Left ventricle myocardium superior (tissue), 1 donor: ENCODE measurements around the gene VOPP1. TPM values are rescaled to one million over a fixed set of nuclear protein-coding genes. Genes with fewer than 3 reads are reported as not detected.

Experiments used
- ATAC-seq: fragments of 200-7000 bp; cut with Tn5 transposase; one replicate; pipeline ENCODE4 v1.9.1; 2020; ENCODE audit warnings: mild to moderate bottlenecking, moderate library complexity
- DNase-seq: peaks from one replicate; pipeline ENCODE4 v3.0.0-alpha.2; 2020
- intact Hi-C: fragments of 100-400 bp; cut with micrococcal nuclease; formaldehyde crosslinking; loops from one replicate; pipeline ENCODE4 v1.11.0; 2022
- total RNA-seq: library from RNA; stranded (reverse); fragmentation: NEBNext Ultra II Directional; extraction: Animal tissue kit (Norgen Biotek cat#: 25700); gene quantifications from one replicate; pipeline ENCODE4 v1.2.1, GENCODE V29; 2021
- donor health status: DM: no; HTN: yes; CAD: no; lungs with severe emphysema.

VOPP1 gene
- total RNA-seq, 1 donor from 2014 or later = 23.4 TPM

DNA sequence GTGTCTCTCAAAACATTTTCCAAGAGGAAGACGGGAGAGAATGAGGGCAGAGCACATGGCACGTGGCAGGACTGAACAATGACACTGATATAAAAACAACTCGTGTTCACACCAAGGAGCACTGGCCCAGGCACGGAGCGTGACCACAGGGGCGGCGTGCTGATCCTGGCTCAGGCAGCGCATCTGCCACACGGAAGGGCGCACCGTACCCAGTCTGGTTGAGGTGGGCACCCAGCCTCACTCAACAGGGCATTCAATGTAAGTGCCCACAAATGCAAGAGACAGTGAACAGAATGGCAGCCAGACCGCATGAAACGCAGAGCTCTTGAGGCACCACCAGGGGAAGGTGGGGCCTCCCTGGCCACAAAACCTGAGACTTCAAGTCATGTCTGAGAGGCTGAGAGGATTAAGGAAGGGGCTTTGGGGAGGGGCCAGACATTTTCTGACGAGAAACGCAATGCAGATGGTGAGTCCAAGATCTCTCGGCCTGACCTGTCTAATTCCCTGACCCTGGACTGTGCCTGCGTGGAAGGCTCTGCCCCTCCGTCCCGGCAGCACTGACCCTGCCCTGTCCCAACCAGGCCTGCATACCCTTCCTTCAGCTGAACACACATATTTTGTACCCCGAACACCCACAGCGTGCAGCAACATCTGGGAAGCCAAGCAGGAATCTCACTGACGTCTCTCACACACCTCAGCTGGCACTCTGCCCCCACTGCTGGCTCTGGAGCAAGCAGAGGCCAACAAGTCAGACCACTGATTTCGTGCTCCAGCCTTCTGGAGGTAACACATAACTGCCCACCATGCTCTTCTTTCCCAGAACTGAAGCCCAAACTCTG lies 35.5 kb downstream of the VOPP1 start:
- ATAC-seq = no peak
- intact Hi-C loops = no loop called here
- no peak for DNase-seq

DNA sequence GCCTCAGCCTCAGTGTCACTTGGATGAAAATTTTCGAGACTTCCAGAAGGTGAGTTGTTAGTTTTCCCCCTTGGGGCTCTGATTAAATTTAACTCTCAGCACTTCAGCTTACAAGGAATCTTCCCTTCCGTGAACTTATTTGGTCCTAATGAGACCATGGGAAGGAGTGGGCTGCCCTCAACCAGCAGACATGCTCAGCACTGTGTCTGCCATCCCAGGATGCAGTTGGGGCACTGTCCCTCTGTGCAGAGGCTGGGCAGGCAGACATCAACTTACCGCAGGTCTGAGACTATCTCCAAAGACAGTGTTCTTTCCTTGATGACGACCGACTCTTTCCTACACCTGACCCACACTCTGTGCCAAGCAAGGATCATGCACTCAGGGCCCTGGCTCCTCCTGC lies 36.7 kb downstream of the VOPP1 start:
- intact Hi-C loops = no loop called here
- no peak for DNase-seq
- ATAC-seq = no peak

DNA sequence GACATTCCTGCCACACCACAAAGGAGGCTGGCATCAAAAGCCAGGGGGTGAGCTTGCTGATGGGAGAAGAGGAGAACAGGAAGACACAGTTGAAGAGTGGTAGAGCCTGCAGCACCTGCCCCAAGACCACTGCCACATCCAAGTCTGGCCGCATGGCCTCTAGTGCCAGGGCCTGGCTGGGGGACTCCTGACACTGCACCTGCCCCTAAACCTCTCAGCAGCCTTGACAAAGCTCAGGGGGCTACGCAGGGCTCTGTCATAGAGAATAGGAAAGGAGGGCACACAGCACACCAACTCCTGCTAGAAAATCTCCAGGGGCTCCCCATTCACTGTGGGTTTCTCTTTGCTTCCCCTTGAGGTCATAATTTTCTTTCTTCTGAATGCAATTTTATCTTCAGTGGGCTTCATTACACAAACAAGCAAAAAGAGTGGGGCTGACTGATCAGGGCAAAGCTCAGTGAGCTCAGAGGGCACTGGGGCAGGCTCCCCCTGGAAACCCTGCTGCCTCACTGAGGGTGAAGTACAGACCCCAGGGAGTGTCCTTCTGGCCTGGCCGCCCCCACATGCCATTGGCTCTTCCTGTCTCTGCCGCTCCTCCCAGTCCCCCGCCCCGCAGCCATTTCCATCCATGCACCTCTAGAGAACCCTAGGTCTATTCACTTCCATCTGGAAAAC lies 37.2 kb downstream of the VOPP1 start:
- intact Hi-C loops = no loop called here
- ATAC-seq = no peak
- no peak for DNase-seq

DNA sequence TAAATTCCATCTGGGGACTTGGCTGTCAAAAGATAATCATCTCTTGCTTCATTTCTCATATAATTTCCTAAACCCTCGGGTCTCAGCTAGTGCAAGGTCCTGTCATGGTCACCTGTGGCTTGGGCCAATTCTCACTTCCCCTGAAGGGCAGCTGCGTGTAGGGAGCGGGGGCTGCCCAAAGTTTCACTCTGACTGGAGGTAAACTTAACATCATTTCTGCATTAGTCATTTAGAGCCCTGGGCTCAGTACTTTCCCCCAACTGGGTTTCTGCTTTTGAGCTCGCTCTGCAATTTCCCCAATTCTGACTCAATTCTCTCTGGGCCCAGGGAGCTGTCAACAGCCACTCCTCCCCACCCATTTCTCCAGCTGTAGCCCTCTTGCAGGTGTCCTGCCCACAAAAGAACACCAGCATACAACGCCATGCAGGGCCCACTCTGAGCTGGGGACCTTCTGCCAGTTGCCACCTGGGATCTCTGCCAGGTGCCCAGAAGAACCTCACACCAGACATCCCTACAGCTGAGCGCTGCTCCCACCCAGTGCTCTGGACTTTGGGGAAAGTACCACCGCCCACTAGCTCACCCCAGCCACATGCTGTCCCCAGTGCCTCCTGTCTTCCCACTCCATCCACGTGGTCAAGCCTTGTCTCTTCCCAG lies 37.9 kb downstream of the VOPP1 start:
- ATAC-seq (peak; percentile 77), DNase-seq (peak; percentile 54)
- intact Hi-C loops = no loop called here

DNA sequence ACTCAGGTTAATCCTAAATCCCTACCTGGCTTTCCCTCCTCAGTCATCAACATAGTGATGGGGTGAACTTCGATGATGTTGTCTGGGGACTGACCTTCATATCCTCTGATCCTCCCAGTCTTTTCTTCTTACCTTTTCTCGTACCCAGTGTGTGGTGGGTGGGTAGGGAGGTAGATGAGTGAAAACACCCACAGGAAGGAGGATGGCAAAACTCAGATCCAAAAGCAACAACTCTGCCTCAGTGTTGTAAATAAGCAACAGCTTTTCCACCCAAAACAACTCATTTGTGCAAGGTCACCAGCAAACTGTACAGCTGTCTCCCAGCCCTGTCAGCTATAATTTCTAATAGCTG lies 38.6 kb downstream of the VOPP1 start:
- ATAC-seq = no peak
- no peak for DNase-seq
- intact Hi-C loops = no loop called here

DNA sequence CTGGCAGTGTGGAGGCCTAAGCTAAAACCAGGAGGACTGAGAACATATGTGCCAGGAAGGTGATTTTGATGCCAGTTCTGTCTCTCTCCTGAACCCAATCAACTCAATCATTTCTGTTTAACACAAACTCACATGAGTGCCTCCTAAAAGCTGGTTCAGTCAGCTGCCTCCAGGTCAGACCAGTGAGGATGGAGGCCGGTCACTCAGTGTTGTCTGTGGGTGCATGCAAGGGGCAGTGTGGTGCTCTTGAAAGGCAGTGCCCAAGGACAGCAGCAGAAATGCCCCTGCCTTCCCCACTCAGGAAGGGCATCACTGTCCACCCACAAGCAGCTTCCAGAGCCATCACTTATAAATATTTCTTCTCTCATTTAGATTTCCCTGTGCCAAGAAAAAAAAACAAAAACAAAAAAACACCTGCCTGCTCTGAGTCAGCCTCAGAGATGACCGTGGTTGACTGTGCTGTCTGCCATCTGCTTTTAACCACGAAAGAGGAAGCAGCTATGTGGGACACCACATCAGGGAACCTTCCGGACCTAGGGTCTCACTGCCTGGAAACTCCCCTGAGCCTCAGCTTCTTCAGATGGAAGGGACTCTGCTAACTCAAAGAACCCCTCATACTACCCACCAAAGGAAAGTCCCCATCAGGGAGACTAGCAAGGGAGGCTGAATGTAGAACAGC lies 39.1 kb downstream of the VOPP1 start:
- ATAC-seq (peak; percentile 61), DNase-seq (no peak)
- intact Hi-C loops = no loop called here

DNA sequence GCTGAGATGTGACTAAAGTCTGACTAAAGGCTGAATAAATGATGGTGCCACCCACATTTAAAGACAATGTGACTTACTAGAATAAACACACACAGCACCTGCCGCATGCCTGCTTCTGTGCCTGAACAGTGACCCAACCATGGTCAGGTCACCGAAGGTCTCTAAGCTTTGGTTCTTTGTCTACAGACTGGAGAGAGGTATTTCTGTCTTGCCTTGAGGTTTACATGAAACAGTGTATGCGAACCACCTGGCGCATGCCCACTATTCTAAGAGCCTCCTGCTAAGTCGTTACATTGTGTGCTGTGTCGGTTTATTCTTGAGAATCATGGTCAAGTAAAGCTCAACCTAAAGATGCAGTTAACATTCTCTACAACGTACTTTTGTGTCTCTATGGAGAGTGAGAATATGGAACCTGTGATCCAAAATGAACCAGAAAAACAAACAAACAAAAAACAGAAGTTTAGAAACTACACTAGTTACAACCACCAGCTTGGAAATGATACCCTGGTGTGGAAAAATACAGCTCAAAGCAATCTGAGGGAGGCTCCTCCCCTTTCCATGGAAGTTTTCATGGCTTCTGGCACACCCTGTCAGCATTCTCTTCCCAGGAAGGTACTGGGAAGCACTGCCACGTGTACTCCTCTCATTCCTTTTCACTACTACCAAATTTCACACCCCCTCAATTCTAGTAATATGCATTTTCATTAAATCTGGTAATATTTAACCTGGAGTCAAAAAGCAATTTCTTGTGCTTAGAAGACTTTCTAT lies 40.0 kb downstream of the VOPP1 start:
- intact Hi-C loops = no loop called here
- DNase-seq (no peak), ATAC-seq (no peak)

DNA sequence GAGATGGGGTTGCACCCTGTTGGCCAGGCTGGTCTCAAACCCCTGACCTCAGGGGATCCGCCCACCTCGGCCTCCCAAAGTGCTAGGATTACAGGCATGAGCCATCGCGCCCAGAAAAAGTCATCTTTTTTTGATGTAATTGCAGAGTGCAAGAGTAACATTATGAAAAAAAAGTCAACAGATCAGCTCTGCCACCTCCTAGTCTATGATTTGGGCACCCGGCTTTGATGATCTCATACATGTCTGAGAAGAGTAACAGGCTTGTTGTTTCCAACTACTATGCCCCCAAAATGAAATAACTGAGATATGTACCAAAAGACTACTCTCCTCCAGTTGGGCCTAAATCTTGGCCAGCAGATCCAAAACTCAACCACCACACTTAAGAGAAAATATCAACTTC lies 40.8 kb downstream of the VOPP1 start:
- ATAC-seq (no peak), DNase-seq (no peak)
- intact Hi-C loops = no loop called here

DNA sequence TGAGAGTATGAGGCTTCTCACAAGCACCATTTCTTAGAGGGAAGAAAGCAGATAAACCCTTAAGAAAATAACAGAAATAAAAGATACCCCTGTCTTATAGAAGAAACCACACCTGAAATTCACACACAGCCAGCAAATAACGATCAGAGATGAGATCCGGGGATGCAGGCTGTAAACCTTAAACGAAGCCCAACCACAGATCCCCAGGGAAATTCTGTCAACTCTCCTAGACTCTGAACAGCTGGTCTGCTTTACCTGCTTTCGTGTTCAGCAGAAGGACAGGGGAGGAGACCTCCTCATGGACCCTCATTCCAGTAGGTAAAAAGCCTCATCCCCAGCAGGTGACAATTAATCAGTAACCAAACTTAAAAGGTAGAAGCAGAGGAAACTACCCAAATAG lies 45.0 kb downstream of the VOPP1 start:
- intact Hi-C loops = no loop called here
- ATAC-seq (no peak), DNase-seq (no peak)

DNA sequence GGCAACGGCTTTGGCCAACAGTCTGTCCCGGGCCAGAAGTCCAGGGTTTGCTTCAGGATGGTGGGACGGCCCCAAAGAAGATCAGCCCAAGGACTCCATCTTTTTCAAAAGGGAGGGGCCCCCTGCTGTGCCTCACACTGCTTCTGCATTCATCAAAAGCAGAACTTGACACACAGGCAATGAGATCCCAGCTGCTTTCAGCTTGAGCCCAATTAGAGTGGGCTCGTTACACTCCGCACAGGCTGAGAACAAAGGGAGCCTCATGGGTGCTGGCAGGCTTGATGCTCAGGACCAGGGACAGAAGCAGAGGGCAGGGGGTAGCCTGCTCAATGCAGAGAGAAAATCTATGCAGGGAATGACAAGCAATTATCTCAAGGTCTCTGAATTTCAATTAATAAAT lies 45.5 kb downstream of the VOPP1 start:
- ATAC-seq = peak; percentile 71
- intact Hi-C loops = no loop called here
- DNase-seq = no peak

DNA sequence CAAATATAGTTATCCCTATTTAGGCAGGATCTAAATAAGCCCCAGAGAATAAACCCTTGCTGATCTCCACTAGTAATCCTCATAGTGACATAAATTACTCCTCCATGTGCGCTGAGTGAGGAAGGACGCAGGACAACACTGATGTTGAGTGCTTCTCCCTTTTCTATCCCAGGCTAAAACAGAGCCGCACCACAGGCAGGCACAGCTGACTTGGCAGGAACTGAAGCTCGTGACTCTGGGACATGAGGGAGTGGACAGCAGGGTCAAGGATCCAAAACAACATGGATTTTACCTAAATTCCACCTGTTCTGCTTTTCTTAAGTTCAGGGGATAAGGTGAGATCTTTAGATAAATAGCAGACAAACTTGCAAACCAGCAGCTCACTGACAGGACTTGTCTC lies 46.0 kb downstream of the VOPP1 start:
- intact Hi-C loops = no loop called here
- DNase-seq = no peak
- peak; percentile 80 for ATAC-seq

DNA sequence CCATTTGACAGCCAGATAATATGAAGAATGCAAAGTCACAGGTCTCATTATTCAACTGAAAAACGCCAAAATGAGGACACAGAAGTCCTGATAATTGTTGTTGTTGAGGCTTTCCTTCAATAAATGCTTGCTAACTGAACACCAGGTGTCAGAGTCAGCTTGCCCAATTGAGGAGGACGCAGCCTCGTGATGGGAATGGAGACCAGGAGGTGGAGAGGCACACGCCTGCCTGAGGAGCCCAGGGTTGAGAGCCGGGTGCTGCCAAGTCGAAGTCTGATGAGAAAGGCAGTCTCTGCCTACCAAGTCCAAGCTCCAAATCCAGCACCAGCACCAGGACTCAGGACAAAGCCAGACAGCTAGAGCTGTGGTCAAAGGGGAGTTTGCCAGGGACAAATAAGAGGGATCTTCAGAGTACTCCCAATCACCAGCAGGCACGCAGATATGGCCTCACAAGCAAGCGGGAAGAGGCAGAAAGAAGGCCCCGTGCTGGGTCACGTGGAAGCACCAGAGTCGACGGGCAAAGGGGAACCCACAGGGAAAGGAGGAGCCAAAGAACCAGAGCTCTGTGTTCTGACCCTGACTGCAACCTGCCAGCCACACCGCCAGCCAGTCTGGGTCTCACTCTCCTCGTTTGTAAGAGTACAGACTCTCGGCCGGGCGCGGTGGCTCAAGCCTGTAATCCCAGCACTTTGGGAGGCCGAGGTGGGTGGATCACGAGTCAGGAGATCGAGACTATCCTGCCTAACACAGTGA lies 47.6 kb downstream of the VOPP1 start:
- no peak for DNase-seq
- ATAC-seq = no peak
- intact Hi-C loops = no loop called here

DNA sequence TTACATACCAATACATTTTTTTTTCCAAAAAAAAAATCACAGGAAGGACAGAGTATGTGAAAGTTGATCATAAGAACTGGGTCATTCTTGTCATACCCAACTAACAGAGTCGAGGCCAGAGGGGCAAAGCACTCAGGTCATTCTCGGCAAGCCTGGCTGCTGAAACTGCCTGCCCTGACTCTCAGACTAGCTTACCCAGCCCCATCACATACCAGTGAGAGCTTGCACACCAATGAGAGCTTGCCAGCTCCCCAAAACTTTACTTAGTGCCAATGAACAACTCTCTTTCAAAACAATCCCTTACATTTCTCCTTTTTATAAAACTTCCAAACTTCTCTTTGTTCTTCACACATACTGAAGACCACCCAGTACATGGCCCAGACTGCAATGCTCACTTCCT lies 48.9 kb downstream of the VOPP1 start:
- intact Hi-C loops = no loop called here
- DNase-seq = no peak
- ATAC-seq = no peak

DNA sequence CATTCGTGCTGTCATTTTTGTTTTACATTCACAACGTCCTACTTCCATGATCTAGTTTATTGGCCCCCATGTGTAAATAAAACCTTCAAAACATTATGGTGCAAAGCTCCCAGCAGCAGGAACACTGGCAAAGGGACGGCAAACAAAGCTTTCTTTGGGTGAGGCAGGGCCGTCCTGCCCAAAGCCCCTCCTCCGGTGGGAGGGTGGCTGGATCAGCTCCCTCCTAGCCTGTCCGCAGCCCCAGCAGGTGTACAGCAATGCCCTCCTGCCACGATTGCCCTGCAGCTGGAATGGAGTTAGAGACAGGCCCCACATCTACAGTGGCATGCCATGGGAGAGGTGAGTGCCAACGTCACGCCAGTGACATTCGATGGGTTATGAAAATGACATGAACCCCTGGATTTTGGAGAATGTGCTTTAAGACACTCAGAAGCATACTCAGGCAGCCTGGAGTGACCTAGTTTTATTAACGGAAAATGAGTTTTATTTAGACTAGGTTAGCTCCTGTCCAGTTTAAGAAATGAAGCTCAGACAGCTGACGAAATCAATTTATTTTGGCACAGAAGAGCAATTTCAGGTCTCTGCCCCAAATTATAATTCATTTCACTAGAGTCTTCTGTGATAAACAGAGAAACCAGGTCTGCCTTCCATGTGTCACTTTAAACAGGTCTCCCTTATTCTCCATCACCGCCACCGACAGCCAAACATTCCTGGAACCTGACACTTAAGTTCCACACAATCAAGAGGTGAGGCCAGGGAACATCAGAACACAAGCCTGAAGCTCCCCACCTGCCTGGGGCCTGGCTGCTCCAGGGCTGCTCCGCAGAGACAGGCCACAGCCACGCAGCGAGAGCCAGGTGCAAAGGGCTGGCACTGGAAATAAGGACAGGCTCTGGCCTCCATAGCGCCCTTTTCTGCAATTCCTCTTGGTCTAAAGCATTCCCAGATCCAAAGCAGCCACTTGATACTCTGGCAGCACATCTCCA lies 50.1 kb downstream of the VOPP1 start:
- ATAC-seq (no peak), DNase-seq (no peak)
- intact Hi-C loops = no loop called here

DNA sequence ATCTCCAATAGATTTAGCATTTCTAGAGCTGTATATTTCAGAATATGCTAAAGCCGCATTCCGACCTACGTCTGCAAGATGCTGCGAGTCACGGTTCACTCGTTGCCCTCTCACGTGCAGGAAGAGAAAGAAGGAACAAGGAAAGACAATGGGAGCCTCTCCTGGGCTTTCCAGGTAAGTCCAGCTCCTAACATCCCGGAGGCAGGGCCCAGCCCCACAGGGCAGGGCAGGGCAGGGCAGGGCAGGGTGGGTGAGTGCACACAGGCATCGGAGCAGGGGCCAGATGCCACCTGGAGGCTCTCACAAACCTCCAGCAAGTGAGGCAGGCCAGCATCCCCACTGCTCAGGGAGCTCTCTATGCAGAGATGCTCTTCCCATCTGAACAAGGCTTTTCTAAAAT lies 50.8 kb downstream of the VOPP1 start:
- intact Hi-C loops = no loop called here
- ATAC-seq = no peak

DNA sequence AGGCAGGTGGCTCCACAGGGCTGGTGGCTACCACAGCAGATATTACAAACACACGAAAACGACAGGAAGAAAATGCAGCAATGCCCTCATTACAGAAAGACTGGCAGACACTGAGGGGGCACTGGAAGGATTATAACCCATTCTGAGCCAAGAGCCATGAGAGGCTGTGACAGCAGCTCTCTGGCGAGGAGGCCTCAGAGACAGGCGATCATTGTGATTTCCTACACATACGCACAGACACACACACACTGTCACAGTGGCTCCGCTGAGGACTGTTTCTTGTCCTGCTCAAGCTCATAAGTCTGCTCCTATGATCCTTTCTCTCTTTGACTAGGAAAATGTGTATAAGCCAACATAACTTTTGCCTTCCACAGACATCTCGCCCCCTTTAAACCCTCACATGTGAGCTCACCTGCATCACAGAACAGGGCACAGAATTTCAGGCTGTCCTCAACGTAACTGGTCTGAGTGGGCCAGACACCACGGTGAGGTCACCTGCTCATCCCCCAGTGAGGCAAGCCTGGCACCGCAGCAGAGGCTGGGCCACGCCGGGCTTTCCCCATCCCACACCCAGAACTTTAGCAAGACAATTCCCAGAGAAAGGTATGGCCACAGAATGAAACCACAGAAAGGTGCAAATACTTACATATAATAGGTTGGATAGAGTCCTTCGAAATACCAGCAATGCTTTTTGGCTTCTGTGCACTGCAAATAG lies 51.7 kb downstream of the VOPP1 start:
- intact Hi-C loops = no loop called here
- no peak for ATAC-seq
- DNase-seq = no peak

More for the DNA sequence above, 50.8 kb downstream of the VOPP1 start:
- DNase-seq = no peak

DNA sequence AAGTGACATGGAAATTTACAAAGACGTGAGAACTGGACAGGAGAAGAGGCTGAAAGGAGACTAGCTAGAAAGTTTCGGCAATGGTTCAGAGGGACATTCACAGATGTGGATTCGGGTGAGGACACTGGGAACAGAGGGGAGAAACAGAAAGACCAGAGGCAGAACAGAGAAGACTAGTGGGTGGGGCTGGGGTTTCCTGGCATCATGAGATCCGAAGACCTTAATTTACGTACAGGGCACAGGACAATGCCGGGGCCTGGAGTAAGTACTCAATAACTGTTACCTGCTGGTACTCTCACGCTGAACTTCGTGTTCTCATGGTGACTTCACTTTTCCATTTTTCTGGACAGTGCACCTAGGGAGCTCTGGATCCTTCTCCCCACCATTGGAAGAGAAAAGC lies 53.5 kb downstream of the VOPP1 start:
- ATAC-seq = no peak
- intact Hi-C loops = no loop called here

More for the DNA sequence above, 53.5 kb downstream of the VOPP1 start:
- DNase-seq = no peak
